KMS-11 (cell line): ENCODE measurements around the gene ZSCAN5A.
"Not testable (repeated sequence)": the region's sequence is repeated elsewhere in the genome, so short reads cannot be mapped to it uniquely, and the experiment has no call there.

Experiments used
- H2AFZ ChIP-seq: fragments of 200-600 bp; sonication (generic); 2 replicates; pipeline ENCODE4 v1.6.1; 2016; ENCODE audit warnings: antibody characterized with exemption, mixed run types, low read depth
- H3K27ac ChIP-seq: fragments of 200-600 bp; sonication (generic); 2 replicates; pipeline ENCODE4 v1.6.1; 2016; ENCODE audit warnings: mild to moderate bottlenecking, mixed run types
- H3K27me3 ChIP-seq: fragments of 200-600 bp; sonication (generic); 2 replicates; pipeline ENCODE4 v1.6.1; 2017; ENCODE audit warnings: mild to moderate bottlenecking, low read depth, mixed run types, moderate library complexity; ENCODE audit not compliant: insufficient read depth
- H3K36me3 ChIP-seq: fragments of 200-600 bp; sonication (generic); 2 replicates; pipeline ENCODE4 v1.6.1; 2017; ENCODE audit warnings: mild to moderate bottlenecking, mixed run types; ENCODE audit not compliant: insufficient read depth
- H3K4me1 ChIP-seq: fragments of 200-600 bp; sonication (generic); 2 replicates; pipeline ENCODE4 v1.6.1; 2016; ENCODE audit warnings: mild to moderate bottlenecking, low read depth, mixed run types; ENCODE audit not compliant: poor library complexity, severe bottlenecking
- H3K4me2 ChIP-seq: fragments of 200-600 bp; sonication (generic); 2 replicates; pipeline ENCODE4 v1.7.0; 2016; ENCODE audit warnings: mild to moderate bottlenecking, mixed run types
- H3K4me3 ChIP-seq: fragments of 200-600 bp; sonication (generic); IDR thresholded peaks from 2 replicates; pipeline ENCODE4 v1.6.1; 2017; ENCODE audit warnings: low read depth, low read length, mixed read lengths; ENCODE audit not compliant: insufficient read depth
- H3K79me2 ChIP-seq: fragments of 200-600 bp; sonication (generic); 2 replicates; pipeline ENCODE4 v1.6.1; 2016; ENCODE audit warnings: low read depth, mixed run types; ENCODE audit not compliant: insufficient read depth
- H3K9ac ChIP-seq: fragments of 200-600 bp; sonication (generic); 2 replicates; pipeline ENCODE4 v1.6.1; 2016; ENCODE audit warnings: mild to moderate bottlenecking, mixed run types
- H4K20me1 ChIP-seq: fragments of 200-600 bp; sonication (generic); 2 replicates; pipeline ENCODE4 v1.6.1; 2016; ENCODE audit warnings: mild to moderate bottlenecking, mixed run types; ENCODE audit not compliant: insufficient read depth
- TF ChIP-seq, protein P1 (sequence below): fragments of 200-600 bp; sonication (generic); conservative IDR thresholded peaks from 2 replicates; pipeline ENCODE4 v1.6.1; 2017; ENCODE audit warnings: low read depth, mild to moderate bottlenecking, antibody characterized with exemption, low read length, moderate library complexity, mixed read lengths

ZSCAN5A gene

DNA sequence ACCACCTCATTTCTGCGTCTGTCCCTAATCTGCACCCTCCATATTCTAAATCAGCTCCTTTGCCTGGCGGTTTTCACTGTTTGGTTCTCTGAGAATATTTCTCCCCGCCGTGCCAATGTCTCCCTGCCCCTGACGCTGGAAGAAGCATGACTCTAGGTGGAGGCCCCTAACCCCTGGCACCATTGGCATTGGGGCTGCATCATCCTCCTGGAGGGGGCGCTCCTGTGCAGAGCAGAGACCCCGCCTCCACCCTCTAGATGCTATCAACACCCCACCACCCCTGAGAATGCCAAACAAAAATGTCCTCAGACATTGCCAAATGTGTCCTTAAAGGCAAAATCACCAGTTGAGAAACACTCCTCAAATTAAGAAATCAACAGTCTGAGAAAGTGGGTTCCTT, 123.5 kb downstream of the ZSCAN5A start:
- H2AFZ ChIP-seq: no peak overlapping the region
- no peaks in the 10 kb centered on the region for H3K79me2 ChIP-seq
- no peaks in the 10 kb centered on the region for H3K36me3 ChIP-seq
- no peaks in the 10 kb centered on the region for H4K20me1 ChIP-seq
- H3K27me3 ChIP-seq: no peaks in the 10 kb centered on the region
- no peak overlapping the region for H3K4me2 ChIP-seq
- H3K9ac ChIP-seq: no peak overlapping the region
- TF ChIP-seq, protein P1, sequence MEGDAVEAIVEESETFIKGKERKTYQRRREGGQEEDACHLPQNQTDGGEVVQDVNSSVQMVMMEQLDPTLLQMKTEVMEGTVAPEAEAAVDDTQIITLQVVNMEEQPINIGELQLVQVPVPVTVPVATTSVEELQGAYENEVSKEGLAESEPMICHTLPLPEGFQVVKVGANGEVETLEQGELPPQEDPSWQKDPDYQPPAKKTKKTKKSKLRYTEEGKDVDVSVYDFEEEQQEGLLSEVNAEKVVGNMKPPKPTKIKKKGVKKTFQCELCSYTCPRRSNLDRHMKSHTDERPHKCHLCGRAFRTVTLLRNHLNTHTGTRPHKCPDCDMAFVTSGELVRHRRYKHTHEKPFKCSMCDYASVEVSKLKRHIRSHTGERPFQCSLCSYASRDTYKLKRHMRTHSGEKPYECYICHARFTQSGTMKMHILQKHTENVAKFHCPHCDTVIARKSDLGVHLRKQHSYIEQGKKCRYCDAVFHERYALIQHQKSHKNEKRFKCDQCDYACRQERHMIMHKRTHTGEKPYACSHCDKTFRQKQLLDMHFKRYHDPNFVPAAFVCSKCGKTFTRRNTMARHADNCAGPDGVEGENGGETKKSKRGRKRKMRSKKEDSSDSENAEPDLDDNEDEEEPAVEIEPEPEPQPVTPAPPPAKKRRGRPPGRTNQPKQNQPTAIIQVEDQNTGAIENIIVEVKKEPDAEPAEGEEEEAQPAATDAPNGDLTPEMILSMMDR: no peak
- no peaks in the 10 kb centered on the region for H3K4me1 ChIP-seq
- no peak overlapping the region for H3K4me3 ChIP-seq
- no peak overlapping the region for H3K27ac ChIP-seq

- no peaks in the 10 kb centered on the region for H3K79me2 ChIP-seq
- H3K36me3 ChIP-seq: no peaks in the 10 kb centered on the region
- TF ChIP-seq, protein P1: no peak
- H3K4me3 ChIP-seq: no peak overlapping the region
- H3K27ac ChIP-seq: no peak overlapping the region
- no peak overlapping the region for H3K9ac ChIP-seq
- no peaks in the 10 kb centered on the region for H3K4me1 ChIP-seq
- no peaks in the 10 kb centered on the region for H3K27me3 ChIP-seq
- H3K4me2 ChIP-seq: no peak overlapping the region
- H4K20me1 ChIP-seq: no peaks in the 10 kb centered on the region
- no peak overlapping the region for H2AFZ ChIP-seq
Observed at GRCh38 chr19:56189785-56190184, 124.9 kb downstream of the ZSCAN5A start.

- Histone ChIP-seq H3K36me3 (no peaks in the 10 kb centered on the region), H2AFZ (no peak overlapping the region), H3K9ac (no peak overlapping the region), H3K79me2 (no peaks in the 10 kb centered on the region), H3K4me1 (no peaks in the 10 kb centered on the region), H3K4me2 (no peak overlapping the region), H4K20me1 (no peaks in the 10 kb centered on the region), H3K27me3 (no peaks in the 10 kb centered on the region; the same call in 1 of the 2 replicates), H3K27ac (no peak overlapping the region), H3K4me3 (no peak overlapping the region)
- TF ChIP-seq, protein P1: no peak
Observed at GRCh38 chr19:56177564-56178243, 136.9 kb downstream of the ZSCAN5A start.

DNA sequence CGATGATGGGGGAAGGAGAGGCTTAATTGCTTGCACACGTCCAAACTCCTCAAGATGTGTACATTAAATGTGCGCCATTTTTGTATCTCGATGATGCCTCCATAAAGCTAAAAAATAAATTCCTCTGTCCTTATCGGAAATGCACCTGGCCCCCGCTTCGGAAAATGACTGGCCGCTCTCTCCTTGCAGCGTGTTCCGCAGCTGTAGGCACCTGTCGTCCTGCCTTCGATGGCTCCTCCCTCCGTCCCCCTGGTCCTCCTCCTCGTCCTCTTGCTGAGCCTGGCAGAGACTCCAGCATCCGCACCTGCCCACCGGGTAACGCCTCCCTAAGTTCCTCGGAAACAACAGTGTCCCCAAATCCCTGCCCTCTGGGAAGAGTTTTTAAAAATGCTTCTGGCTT, 137.8 kb downstream of the ZSCAN5A start:
- Histone ChIP-seq H2AFZ (no peak overlapping the region), H4K20me1 (no peaks in the 10 kb centered on the region), H3K79me2 (no peaks in the 10 kb centered on the region), H3K27ac (no peak overlapping the region), H3K36me3 (no peaks in the 10 kb centered on the region), H3K4me3 (no peak overlapping the region), H3K4me2 (no peak overlapping the region), H3K4me1 (no peaks in the 10 kb centered on the region), H3K27me3 (no peaks in the 10 kb centered on the region), H3K9ac (no peak overlapping the region)
- TF ChIP-seq, protein P1: no peak

- H3K36me3 ChIP-seq, H4K20me1 ChIP-seq, H3K9ac ChIP-seq, H3K27ac ChIP-seq, H3K4me2 ChIP-seq, H3K4me3 ChIP-seq, H3K27me3 ChIP-seq, H2AFZ ChIP-seq, H3K79me2 ChIP-seq, H3K4me1 ChIP-seq: not testable (repeated sequence)
Observed at GRCh38 chr19:56176310-56176709, 138.3 kb downstream of the ZSCAN5A start.

- not testable (repeated sequence) for H3K4me1 ChIP-seq, H3K27me3 ChIP-seq, H3K79me2 ChIP-seq, H3K36me3 ChIP-seq, H3K4me2 ChIP-seq, H2AFZ ChIP-seq, H4K20me1 ChIP-seq, H3K4me3 ChIP-seq, H3K9ac ChIP-seq, H3K27ac ChIP-seq
Observed at GRCh38 chr19:56175861-56176307, 138.8 kb downstream of the ZSCAN5A start, which contains the start of gene GALP. GALP (plus strand) TSS chr19:56176008; CDS start chr19:56177109, 1,101 bp downstream.
